Superior temporal gyrus (tissue), 1 donor: ENCODE results near the gene NSD2.
"Not testable (repeated sequence)": the region's sequence is repeated elsewhere in the genome, so short reads cannot be mapped to it uniquely, and the experiment has no call there.

ENCODE experiments used
- DNase-seq: peaks from one replicate; pipeline ENCODE4 v3.0.0-alpha.2; 2016; ENCODE audit errors: extremely low spot score

NSD2 gene

GRCh38 chr4:1870578-1871443 is at the start of gene NSD2:
Gene NSD2 (plus strand): TSS chr4:1871393. CDS start chr4:1900655, 29,262 bp downstream.
- DNase-seq = peak; percentile 83

GRCh38 chr4:1821679-1822567 is 49.3 kb upstream of the NSD2 start:
- DNase-seq = no peak

DNA sequence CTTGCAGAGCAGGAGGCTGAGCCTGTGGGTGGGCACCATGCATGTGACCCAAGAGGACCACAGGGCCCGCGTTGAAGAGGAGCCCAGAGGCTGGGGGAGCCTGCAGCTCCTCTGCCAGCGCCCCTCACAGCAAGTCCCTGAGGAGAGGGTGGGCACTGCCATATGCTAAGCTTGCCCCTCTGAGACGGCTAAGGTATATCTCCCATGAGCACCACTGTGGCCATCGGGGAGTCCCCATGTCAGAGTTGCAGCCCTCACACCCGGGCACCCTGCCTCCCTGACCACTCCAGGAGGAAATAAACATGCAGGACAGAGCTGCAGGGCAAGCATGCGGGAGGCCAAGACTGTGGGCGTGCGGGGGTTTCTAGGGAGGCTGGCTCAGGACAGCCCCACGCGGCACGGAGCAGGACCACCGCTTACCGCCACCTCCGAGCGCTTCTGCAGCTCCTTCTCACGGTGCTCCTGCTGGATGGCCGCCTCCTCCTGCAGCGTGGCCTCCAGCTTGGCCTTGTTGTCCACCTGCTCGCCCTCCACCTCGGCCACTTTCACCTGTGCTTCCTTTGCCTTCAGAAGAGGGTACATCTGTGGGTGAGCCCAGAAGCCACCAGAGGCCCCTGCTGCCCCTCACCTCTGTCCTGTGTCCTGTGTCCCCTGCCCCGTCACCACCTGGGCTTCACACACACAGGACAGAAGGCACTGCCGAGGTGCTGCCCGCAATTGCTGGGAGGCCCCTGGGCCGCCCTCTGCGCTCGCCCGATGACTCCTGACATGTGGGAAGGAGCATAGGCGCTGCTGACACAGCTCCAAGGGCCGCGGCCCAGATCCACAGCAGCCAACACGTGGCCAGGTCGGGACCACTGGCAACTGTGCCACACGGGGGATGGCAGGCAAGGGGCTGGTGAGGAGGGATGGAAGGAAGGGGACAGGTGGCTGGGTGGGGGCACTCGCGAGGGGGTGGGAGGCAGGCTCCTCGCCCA is 48.3 kb upstream of the NSD2 start:
- no peak for DNase-seq

DNA sequence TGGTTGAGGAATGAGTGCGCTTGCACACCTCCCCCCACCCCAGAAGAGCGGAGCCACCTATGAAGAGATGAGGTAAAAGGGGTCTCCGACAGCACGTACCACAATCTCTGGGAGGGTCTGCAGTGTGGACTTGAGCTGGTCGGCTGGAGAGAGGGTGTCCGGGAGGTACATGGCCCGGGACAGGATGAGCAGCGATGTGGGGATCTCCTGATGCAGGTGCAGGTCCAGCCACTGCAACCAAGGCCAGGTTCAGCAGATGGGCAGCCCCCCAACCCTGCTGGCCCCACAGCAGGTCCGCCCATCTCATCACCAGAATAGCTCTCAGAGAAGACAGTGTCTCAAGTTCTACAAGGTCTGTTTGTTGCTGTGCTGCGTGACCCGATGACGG is 47.7 kb upstream of the NSD2 start:
- DNase-seq = no peak

GRCh38 chr4:1824746-1825145 is 46.4 kb upstream of the NSD2 start:
- no peak for DNase-seq

GRCh38 chr4:1825326-1825725 is 45.9 kb upstream of the NSD2 start:
- DNase-seq = no peak

- peak; percentile 8 for DNase-seq
Observed at GRCh38 chr4:1826531-1827350, 44.5 kb upstream of the NSD2 start.

- no peak for DNase-seq
Observed at GRCh38 chr4:1830234-1830633, 41.0 kb upstream of the NSD2 start.

GRCh38 chr4:1830642-1831228 is 40.5 kb upstream of the NSD2 start:
- DNase-seq = no peak

DNA sequence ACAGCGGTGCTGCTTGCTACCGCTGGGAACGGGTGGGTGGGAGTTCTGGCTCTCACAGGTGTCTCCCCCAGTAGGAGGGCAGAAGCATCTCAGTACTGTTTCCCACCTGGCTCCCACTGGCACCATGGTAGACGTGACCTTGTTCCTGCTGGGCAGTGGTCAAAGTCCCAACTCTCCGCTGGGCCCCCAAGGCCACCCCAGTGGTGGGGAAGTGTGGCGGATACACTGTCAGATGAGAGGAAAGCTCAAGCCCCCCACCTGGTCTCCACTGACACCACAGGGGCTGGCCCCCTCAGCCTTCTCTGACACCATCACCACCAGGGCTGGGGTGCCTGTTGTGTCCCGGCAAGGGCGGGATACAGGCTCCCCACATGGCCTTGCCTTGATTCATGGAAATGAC is 39.9 kb upstream of the NSD2 start:
- DNase-seq = no peak

DNA sequence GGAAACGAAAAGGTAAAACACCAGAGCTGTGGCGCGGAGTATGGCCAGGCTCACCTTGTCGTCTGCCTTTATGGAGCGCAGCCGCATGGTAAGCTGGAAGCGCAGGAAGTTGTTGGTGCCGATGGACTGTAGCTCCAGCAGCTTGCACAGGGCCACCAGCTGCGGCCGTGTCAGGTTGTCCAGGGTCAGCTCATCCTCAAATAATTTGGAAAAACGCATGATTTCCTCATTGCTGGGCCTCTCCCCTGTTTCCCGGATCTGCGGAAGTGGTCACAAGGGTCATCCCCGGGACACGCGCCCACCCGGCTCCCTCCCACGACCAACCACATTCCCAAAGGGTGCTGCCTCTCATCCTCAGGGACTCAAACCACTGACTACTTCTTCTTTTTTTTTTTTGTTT is 38.5 kb upstream of the NSD2 start:
- DNase-seq = no peak

DNA sequence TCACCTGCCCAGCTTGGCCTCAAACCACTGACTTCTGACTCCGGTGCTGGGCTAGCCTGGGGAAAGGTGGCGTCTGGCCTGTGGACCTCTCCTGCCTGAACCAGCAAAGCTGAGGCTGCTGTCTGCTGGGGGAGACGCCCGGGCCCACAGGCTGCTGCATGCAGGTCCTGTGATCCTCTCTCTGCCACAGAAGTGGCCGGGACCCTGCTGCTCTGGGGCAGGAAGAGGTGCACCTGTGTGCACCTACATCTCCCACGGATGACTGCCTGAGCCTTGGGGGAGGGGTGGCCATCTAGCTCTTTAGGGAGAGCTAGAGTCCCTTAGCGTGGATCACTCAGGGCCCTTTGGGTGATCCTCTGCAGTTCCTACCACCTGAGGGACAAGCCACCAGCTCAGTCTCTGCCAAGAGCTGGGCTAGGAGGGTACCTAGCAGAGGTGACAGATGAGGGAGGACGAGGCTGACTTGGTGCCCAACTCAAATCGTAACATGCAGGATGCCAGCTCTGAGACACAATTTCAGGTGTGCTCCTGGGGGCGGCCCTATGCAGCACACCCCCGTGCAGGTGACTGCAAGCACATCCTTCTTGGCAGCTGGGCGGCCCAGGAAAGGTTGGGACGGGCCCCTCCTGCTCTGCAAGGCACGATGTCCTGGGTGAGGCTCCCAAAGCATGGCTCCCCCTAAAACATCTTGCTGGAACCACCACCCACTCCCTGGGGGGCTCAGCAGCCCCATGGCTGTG is 37.7 kb upstream of the NSD2 start:
- DNase-seq = no peak

GRCh38 chr4:1834047-1834775 is 37.0 kb upstream of the NSD2 start:
- DNase-seq = no peak

DNA sequence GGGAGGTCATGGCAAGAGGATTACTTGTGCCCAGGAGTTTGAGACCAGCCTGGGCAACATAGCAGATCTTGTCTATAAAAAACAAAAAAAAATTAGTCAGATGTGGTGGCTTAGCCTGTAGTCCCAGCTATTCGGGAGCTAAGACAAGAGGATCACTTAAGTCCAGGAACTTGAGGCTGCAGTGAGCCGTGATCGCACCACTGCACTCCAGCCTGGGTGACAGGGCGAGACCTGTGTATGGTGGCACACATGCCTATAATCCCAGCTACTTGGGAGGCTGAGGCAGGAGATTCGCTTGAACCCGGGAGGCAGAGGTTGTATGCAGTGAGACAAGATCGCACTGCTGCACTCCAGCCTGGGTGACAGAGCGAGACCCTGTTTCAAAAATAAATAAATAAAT is 35.4 kb upstream of the NSD2 start:
- not testable (repeated sequence) for DNase-seq

DNA sequence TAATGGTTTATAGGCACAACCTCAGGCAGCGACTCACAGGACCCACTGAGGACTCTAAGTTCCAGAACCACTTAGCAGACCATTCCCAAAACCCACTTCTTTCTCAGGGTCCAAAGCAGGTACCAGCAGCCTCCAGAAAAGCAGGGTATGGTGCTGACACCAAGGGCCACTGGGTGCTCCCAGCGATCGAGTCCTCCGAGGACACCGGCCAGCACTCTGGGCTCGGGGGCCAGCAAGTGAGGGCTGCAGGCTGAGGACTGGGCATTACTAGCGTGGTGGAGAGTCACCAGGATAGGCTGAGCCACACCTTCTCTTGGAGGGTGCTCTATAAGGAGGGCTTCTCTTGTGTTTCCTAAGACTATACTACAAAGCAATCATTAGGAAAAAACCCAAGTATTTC is 34.5 kb upstream of the NSD2 start:
- DNase-seq = no peak

DNA sequence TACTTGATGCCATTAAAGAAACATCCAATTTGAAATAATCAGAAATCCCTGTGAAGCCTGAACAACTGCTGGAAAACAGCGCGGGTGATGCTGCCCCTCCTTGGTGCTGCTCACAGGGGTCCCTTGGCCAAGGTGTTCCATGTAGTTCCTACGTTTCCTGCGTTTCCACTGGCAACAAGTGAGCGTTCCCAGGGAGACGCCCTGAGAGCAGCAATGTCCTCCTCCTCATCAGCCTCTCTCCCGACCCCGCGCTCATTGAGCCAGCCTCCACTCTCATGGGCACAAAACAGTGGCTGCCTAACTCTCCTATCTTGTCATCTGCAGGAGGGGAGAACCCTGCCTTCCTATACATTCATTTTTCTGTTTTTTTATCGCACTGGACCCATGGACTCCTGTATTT is 34.1 kb upstream of the NSD2 start:
- DNase-seq = no peak

- no peak for DNase-seq
Observed at GRCh38 chr4:1839282-1839681, 31.9 kb upstream of the NSD2 start.

DNA sequence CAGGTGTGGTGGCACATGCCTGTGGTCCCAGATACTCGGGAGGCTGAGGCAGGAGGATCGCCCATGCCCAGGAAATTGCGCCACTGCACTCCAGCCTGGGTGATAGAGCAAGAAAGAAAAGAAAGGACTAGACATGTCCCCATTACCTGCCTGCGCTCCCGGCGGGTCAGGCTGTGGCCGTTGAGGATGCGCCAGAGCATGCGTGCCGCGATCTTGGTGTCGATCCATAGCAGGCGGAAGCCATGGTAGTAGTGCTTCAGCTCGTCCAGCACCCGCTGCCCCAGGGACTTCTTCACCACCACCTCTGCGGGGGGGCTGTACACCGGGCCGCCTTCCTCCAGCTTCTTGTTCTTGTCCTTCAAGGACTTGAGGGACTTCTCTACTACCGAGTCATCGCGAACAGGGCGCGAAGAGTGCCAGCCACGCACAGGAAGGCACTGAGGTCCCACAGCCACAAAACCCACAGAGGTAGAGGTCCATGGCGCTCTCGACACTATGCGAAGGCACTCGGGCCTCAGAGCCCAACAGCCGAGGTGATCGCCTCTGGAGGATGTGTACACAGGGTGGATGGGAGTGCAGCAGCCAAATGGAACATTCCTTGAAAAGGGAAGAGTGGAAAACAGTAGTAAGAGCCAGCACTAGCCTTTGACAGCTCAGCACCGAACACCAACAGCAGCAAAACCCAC is 29.8 kb upstream of the NSD2 start:
- no peak for DNase-seq

- DNase-seq = no peak
Observed at GRCh38 chr4:1841887-1842210, 29.3 kb upstream of the NSD2 start.
